ENCODE results near the gene ZEB2. TPM values are rescaled to one million over a fixed set of nuclear protein-coding genes. Genes with fewer than 3 reads are reported as not detected.

Gene ZEB2
- total and polyA plus RNA-seq, 10 of the 15 experiments (the other 5 are each of a cell fraction or from before 2014, with no cell fraction given): 0.14 to 3.2 (median 0.84) TPM

DNA sequence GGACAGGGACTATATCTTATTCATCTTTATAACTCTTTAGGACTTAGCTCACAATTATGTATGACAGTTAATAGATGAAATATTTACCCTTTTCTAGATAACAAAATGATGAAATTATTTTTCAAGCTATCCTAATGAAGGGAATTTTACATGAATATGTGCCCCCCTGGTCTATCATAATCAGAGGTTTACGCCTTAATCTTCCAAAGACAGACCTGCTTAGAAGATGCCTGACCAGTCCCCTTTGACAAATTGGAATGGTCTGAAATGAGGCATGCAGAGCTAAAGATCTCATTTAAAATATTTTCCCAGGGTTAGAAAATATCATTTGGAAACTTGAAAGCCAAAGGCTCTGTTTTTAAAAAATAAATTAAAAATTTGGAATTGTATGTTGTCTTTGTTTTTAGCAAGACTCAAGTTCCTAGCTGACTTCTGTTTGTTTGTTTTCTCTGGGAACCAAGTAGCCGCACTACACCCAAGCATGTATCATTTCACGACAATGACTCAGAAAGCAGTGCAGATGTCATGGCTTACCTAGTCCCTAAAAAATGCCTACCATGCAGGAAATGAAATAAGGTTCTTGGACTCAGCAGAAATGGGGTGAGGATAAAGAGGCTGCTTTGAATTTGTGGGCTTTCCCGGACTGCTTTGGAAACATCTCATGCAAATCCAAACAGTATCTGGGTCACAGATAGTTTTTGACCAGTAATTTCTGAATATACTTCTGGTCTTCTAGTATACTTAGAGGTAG, 162.1 kb downstream of the ZEB2 start (continued):
- peak; percentile 89 for TF ChIP-seq RUNX3 (IDR thresholded peaks at IDR 0.05; ENCODE audit: low read length)
- peak; percentile 62 for TF ChIP-seq PML (IDR thresholded peaks at IDR 0.05; ENCODE audit: low read length)
- no peak for TF ChIP-seq SPI1 (IDR thresholded peaks at IDR 0.05; ENCODE audit: borderline replicate concordance, insufficient read depth, low read depth, low read length)
- TF ChIP-seq, protein P1, sequence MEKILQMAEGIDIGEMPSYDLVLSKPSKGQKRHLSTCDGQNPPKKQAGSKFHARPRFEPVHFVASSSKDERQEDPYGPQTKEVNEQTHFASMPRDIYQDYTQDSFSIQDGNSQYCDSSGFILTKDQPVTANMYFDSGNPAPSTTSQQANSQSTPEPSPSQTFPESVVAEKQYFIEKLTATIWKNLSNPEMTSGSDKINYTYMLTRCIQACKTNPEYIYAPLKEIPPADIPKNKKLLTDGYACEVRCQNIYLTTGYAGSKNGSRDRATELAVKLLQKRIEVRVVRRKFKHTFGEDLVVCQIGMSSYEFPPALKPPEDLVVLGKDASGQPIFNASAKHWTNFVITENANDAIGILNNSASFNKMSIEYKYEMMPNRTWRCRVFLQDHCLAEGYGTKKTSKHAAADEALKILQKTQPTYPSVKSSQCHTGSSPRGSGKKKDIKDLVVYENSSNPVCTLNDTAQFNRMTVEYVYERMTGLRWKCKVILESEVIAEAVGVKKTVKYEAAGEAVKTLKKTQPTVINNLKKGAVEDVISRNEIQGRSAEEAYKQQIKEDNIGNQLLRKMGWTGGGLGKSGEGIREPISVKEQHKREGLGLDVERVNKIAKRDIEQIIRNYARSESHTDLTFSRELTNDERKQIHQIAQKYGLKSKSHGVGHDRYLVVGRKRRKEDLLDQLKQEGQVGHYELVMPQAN (conservative IDR thresholded peaks at IDR 0.05): no peak
- peak; percentile 33; the same call in 1 of the 2 replicates for TF ChIP-seq SREBF1 (IDR thresholded peaks at IDR 0.05; ENCODE audit: low read length)
- TF ChIP-seq ESRRA (IDR thresholded peaks at IDR 0.05; ENCODE audit: low read length): no peak
- TF ChIP-seq, protein P2, sequence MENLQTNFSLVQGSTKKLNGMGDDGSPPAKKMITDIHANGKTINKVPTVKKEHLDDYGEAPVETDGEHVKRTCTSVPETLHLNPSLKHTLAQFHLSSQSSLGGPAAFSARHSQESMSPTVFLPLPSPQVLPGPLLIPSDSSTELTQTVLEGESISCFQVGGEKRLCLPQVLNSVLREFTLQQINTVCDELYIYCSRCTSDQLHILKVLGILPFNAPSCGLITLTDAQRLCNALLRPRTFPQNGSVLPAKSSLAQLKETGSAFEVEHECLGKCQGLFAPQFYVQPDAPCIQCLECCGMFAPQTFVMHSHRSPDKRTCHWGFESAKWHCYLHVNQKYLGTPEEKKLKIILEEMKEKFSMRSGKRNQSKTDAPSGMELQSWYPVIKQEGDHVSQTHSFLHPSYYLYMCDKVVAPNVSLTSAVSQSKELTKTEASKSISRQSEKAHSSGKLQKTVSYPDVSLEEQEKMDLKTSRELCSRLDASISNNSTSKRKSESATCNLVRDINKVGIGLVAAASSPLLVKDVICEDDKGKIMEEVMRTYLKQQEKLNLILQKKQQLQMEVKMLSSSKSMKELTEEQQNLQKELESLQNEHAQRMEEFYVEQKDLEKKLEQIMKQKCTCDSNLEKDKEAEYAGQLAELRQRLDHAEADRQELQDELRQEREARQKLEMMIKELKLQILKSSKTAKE (IDR thresholded peaks at IDR 0.05; ENCODE audit: low read depth, poor library complexity, severe bottlenecking): peak; percentile 54
- TF ChIP-seq GATAD2B (conservative IDR thresholded peaks at IDR 0.05; ENCODE audit: low read depth): no peak
- TF ChIP-seq BMI1 (IDR thresholded peaks at IDR 0.05; ENCODE audit: borderline replicate concordance): no peak
- TF ChIP-seq HDAC2 (IDR thresholded peaks at IDR 0.05): no peak
- TF ChIP-seq ATF7 (IDR thresholded peaks at IDR 0.05; ENCODE audit: low read depth): peak; percentile 68
- peak; percentile 68 for TF ChIP-seq GABPA (IDR thresholded peaks at IDR 0.05; ENCODE audit: low read depth)
- TF ChIP-seq, protein P3, sequence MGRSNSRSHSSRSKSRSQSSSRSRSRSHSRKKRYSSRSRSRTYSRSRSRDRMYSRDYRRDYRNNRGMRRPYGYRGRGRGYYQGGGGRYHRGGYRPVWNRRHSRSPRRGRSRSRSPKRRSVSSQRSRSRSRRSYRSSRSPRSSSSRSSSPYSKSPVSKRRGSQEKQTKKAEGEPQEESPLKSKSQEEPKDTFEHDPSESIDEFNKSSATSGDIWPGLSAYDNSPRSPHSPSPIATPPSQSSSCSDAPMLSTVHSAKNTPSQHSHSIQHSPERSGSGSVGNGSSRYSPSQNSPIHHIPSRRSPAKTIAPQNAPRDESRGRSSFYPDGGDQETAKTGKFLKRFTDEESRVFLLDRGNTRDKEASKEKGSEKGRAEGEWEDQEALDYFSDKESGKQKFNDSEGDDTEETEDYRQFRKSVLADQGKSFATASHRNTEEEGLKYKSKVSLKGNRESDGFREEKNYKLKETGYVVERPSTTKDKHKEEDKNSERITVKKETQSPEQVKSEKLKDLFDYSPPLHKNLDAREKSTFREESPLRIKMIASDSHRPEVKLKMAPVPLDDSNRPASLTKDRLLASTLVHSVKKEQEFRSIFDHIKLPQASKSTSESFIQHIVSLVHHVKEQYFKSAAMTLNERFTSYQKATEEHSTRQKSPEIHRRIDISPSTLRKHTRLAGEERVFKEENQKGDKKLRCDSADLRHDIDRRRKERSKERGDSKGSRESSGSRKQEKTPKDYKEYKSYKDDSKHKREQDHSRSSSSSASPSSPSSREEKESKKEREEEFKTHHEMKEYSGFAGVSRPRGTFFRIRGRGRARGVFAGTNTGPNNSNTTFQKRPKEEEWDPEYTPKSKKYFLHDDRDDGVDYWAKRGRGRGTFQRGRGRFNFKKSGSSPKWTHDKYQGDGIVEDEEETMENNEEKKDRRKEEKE (IDR thresholded peaks at IDR 0.05): no peak
- TF ChIP-seq ETV6 (conservative IDR thresholded peaks at IDR 0.05 in 1 of 2, IDR thresholded peaks at IDR 0.05 in 1 of 2; ENCODE audit: borderline replicate concordance in 1 of 2, low read depth in 1 of 2): peak in 1 of 2 experiments; percentile 77; a peak in 2 of 4 replicates
- TF ChIP-seq CHD2 (IDR thresholded peaks at IDR 0.05; ENCODE audit: borderline replicate concordance, low read depth, low read length): no peak
- TF ChIP-seq YY1 (IDR thresholded peaks at IDR 0.05; ENCODE audit: low read depth, low read length): peak; percentile 58
- TF ChIP-seq TCF7 (IDR thresholded peaks at IDR 0.05; ENCODE audit: borderline replicate concordance): peak; percentile 65
- TF ChIP-seq STAT3 (IDR thresholded peaks at IDR 0.05; ENCODE audit: low read depth, low read length): 0 out of 2 replicates have a peak, but pooled peaks have one; percentile 68
- peak; percentile 76; the same call in 1 of the 2 replicates for TF ChIP-seq TBL1XR1 (IDR thresholded peaks at IDR 0.05; ENCODE audit: low read depth, low read length)
- no peak for TF ChIP-seq CEBPB (IDR thresholded peaks at IDR 0.05; ENCODE audit: borderline replicate concordance in 1 of 2, low read depth in 2 of 2, low read length in 2 of 2)
- 0 out of 2 replicates have a peak, but pooled peaks have one; percentile 51 for TF ChIP-seq MTA3 (IDR thresholded peaks at IDR 0.05; ENCODE audit: borderline replicate concordance, low read length)
- TF ChIP-seq, protein P4, sequence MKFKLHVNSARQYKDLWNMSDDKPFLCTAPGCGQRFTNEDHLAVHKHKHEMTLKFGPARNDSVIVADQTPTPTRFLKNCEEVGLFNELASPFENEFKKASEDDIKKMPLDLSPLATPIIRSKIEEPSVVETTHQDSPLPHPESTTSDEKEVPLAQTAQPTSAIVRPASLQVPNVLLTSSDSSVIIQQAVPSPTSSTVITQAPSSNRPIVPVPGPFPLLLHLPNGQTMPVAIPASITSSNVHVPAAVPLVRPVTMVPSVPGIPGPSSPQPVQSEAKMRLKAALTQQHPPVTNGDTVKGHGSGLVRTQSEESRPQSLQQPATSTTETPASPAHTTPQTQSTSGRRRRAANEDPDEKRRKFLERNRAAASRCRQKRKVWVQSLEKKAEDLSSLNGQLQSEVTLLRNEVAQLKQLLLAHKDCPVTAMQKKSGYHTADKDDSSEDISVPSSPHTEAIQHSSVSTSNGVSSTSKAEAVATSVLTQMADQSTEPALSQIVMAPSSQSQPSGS (IDR thresholded peaks at IDR 0.05; ENCODE audit: low read length): peak; percentile 94

All from GM12878 (cell line).